ENCODE measurements around the gene LGR4. TPM values are rescaled to one million over a fixed set of nuclear protein-coding genes. Genes with fewer than 3 reads are reported as not detected.

LGR4 gene
- total and polyA plus RNA-seq, 2 experiments from 2014 or later, result 22.6 to 99.6 TPM

DNA sequence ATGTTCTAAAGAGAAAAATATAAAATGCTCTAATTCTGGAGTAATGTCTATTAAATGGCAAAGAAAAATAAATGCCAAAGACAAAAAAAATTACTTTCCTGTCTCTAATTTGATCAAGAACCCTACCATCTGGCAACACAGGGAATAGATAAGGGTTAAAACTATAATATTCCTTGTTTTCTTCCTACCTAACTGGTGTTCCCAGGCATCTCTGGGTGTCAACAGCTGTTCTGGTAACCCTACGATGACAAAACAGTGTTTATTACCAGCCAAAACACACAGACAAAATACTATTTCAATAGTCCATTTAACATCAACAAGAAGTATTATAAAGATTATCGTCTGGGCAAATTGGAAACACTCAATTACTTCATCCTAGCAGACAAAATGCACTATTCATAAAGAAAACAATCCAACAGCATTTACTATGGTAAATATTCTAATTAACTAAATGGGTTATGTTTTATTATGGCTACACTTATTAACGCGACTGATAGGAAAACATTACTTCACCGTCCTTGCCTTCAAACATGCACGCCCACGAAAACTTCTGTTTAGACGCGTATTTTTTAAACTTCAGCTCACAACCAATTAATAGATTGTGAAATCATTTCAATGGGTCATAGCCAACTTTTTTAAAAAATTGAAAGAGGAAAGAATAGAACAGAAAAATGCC is 50.6 kb downstream of the LGR4 start:
- peaks cover 53% of the 10 kb centered on the region for H3K4me1 Mint-ChIP-seq
- H3K4me3 Mint-ChIP-seq, result no peak overlapping the region
- Histone ChIP-seq H3K27ac (ENCODE audit: low read depth) (peak overlapping the region; percentile 23; the same call in 1 of the 2 replicates), H3K4me2 (no peak overlapping the region), H3F3A (replicated peaks; ENCODE audit: low read depth) (no peaks in the 10 kb centered on the region), H3K9me2 (ENCODE audit: insufficient read depth) (no peaks in the 10 kb centered on the region), H4K20me1 (replicated peaks; ENCODE audit: insufficient read depth) (peaks cover 13% of the 10 kb centered on the region), H3K79me2 (replicated peaks; ENCODE audit: insufficient read depth) (peaks cover 98% of the 10 kb centered on the region), H3K4me3 (no peak overlapping the region), H3K4me1 (ENCODE audit: insufficient read depth) (peaks cover 51% of the 10 kb centered on the region), H3K36me3 (ENCODE audit: insufficient read depth) (no peaks in the 10 kb centered on the region), H3K27me3 (ENCODE audit: insufficient read depth) (no peaks in the 10 kb centered on the region), H2AFZ (no peak overlapping the region)
- peaks cover 4% of the 10 kb centered on the region for H3K27me3 Mint-ChIP-seq (ENCODE audit: insufficient read depth, low read depth, poor library complexity)
- DNase-seq (ENCODE audit: low spot score), result no peak
- H3K9me3 Mint-ChIP-seq, result no peaks in the 10 kb centered on the region
- H3K36me3 Mint-ChIP-seq (ENCODE audit: low read depth), result peaks cover 2% of the 10 kb centered on the region; the same call in 1 of the 3 replicates
- ATAC-seq, result no peak
- TF ChIP-seq EZH2phosphoT487 (IDR thresholded peaks at IDR 0.05; ENCODE audit: unreplicated experiment) (no peak), JUNB (IDR thresholded peaks at IDR 0.05; ENCODE audit: unreplicated experiment) (no peak), POLR2AphosphoS5 (IDR thresholded peaks at IDR 0.05; ENCODE audit: low read depth) (no peak), STAT1 (IDR thresholded peaks at IDR 0.05; ENCODE audit: unreplicated experiment) (no peak), CREB1 (CRISPR knock-in tag; IDR thresholded peaks at IDR 0.05; ENCODE audit: low read depth) (no peak), ZNF331 (CRISPR knock-in tag; IDR thresholded peaks at IDR 0.05; ENCODE audit: low read depth) (no peak), NANOG (IDR thresholded peaks at IDR 0.05; ENCODE audit: borderline replicate concordance) (no peak), EZH2 (IDR thresholded peaks at IDR 0.05; ENCODE audit: low read depth, unreplicated experiment) (no peak), ZNF114 (CRISPR knock-in tag; IDR thresholded peaks at IDR 0.05) (no peak)
- TF ChIP-seq, protein P1, sequence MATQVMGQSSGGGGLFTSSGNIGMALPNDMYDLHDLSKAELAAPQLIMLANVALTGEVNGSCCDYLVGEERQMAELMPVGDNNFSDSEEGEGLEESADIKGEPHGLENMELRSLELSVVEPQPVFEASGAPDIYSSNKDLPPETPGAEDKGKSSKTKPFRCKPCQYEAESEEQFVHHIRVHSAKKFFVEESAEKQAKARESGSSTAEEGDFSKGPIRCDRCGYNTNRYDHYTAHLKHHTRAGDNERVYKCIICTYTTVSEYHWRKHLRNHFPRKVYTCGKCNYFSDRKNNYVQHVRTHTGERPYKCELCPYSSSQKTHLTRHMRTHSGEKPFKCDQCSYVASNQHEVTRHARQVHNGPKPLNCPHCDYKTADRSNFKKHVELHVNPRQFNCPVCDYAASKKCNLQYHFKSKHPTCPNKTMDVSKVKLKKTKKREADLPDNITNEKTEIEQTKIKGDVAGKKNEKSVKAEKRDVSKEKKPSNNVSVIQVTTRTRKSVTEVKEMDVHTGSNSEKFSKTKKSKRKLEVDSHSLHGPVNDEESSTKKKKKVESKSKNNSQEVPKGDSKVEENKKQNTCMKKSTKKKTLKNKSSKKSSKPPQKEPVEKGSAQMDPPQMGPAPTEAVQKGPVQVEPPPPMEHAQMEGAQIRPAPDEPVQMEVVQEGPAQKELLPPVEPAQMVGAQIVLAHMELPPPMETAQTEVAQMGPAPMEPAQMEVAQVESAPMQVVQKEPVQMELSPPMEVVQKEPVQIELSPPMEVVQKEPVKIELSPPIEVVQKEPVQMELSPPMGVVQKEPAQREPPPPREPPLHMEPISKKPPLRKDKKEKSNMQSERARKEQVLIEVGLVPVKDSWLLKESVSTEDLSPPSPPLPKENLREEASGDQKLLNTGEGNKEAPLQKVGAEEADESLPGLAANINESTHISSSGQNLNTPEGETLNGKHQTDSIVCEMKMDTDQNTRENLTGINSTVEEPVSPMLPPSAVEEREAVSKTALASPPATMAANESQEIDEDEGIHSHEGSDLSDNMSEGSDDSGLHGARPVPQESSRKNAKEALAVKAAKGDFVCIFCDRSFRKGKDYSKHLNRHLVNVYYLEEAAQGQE (IDR thresholded peaks at IDR 0.05; ENCODE audit: unreplicated experiment), result no peak
- TF ChIP-seq, protein P2, sequence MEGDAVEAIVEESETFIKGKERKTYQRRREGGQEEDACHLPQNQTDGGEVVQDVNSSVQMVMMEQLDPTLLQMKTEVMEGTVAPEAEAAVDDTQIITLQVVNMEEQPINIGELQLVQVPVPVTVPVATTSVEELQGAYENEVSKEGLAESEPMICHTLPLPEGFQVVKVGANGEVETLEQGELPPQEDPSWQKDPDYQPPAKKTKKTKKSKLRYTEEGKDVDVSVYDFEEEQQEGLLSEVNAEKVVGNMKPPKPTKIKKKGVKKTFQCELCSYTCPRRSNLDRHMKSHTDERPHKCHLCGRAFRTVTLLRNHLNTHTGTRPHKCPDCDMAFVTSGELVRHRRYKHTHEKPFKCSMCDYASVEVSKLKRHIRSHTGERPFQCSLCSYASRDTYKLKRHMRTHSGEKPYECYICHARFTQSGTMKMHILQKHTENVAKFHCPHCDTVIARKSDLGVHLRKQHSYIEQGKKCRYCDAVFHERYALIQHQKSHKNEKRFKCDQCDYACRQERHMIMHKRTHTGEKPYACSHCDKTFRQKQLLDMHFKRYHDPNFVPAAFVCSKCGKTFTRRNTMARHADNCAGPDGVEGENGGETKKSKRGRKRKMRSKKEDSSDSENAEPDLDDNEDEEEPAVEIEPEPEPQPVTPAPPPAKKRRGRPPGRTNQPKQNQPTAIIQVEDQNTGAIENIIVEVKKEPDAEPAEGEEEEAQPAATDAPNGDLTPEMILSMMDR (conservative IDR thresholded peaks at IDR 0.05; ENCODE audit: low read depth in 2 of 2), result no peak
- TF ChIP-seq, protein P3, sequence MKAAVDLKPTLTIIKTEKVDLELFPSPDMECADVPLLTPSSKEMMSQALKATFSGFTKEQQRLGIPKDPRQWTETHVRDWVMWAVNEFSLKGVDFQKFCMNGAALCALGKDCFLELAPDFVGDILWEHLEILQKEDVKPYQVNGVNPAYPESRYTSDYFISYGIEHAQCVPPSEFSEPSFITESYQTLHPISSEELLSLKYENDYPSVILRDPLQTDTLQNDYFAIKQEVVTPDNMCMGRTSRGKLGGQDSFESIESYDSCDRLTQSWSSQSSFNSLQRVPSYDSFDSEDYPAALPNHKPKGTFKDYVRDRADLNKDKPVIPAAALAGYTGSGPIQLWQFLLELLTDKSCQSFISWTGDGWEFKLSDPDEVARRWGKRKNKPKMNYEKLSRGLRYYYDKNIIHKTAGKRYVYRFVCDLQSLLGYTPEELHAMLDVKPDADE (IDR thresholded peaks at IDR 0.05), result no peak
- TF ChIP-seq, protein P4, sequence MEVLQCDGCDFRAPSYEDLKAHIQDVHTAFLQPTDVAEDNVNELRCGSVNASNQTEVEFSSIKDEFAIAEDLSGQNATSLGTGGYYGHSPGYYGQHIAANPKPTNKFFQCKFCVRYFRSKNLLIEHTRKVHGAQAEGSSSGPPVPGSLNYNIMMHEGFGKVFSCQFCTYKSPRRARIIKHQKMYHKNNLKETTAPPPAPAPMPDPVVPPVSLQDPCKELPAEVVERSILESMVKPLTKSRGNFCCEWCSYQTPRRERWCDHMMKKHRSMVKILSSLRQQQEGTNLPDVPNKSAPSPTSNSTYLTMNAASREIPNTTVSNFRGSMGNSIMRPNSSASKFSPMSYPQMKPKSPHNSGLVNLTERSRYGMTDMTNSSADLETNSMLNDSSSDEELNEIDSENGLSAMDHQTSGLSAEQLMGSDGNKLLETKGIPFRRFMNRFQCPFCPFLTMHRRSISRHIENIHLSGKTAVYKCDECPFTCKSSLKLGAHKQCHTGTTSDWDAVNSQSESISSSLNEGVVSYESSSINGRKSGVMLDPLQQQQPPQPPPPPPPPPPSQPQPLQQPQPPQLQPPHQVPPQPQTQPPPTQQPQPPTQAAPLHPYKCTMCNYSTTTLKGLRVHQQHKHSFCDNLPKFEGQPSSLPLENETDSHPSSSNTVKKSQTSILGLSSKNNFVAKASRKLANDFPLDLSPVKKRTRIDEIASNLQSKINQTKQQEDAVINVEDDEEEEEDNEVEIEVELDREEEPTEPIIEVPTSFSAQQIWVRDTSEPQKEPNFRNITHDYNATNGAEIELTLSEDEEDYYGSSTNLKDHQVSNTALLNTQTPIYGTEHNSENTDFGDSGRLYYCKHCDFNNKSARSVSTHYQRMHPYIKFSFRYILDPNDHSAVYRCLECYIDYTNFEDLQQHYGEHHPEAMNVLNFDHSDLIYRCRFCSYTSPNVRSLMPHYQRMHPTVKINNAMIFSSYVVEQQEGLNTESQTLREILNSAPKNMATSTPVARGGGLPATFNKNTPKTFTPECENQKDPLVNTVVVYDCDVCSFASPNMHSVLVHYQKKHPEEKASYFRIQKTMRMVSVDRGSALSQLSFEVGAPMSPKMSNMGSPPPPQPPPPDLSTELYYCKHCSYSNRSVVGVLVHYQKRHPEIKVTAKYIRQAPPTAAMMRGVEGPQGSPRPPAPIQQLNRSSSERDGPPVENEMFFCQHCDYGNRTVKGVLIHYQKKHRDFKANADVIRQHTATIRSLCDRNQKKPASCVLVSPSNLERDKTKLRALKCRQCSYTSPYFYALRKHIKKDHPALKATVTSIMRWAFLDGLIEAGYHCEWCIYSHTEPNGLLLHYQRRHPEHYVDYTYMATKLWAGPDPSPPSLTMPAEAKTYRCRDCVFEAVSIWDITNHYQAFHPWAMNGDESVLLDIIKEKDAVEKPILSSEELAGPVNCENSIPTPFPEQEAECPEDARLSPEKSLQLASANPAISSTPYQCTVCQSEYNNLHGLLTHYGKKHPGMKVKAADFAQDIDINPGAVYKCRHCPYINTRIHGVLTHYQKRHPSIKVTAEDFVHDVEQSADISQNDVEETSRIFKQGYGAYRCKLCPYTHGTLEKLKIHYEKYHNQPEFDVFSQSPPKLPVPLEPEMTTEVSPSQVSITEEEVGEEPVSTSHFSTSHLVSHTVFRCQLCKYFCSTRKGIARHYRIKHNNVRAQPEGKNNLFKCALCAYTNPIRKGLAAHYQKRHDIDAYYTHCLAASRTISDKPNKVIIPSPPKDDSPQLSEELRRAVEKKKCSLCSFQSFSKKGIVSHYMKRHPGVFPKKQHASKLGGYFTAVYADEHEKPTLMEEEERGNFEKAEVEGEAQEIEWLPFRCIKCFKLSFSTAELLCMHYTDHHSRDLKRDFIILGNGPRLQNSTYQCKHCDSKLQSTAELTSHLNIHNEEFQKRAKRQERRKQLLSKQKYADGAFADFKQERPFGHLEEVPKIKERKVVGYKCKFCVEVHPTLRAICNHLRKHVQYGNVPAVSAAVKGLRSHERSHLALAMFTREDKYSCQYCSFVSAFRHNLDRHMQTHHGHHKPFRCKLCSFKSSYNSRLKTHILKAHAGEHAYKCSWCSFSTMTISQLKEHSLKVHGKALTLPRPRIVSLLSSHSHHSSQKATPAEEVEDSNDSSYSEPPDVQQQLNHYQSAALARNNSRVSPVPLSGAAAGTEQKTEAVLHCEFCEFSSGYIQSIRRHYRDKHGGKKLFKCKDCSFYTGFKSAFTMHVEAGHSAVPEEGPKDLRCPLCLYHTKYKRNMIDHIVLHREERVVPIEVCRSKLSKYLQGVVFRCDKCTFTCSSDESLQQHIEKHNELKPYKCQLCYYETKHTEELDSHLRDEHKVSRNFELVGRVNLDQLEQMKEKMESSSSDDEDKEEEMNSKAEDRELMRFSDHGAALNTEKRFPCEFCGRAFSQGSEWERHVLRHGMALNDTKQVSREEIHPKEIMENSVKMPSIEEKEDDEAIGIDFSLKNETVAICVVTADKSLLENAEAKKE (CRISPR knock-in tag; IDR thresholded peaks at IDR 0.05), result no peak
- H3K27ac Mint-ChIP-seq, result no peak overlapping the region

Measured in GM23338 (cell line).